GM12873 (cell line): ENCODE results near the gene CLSTN3.

ENCODE experiments used
- TF ChIP-seq, protein P1 (sequence below): IDR thresholded peaks from 2 replicates; pipeline ENCODE4 v1.5.1; 2012; ENCODE audit warnings: low read depth, mild to moderate bottlenecking, moderate library complexity, low read length, control low read depth; ENCODE audit not compliant: insufficient read depth; ENCODE audit errors: missing control alignments

The CLSTN3 gene

DNA sequence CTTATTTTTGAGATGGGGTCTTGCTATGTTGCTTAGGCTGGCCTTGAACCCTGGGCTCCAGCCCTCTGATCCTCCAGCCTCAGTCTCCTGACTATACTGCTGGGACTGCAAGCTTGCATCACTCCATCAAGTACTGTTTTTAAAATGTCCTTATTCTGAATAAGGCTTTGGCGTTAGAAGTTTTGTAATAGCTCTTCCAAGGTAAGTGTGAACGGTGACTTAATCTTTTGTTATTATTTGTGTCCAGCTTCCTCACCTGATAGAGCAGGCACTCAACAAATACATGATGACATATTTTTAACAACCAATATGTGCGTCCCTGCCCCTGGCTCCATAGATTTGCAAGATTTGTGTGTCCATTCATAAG, 22.6 kb upstream of the CLSTN3 start:
- TF ChIP-seq, protein P1, sequence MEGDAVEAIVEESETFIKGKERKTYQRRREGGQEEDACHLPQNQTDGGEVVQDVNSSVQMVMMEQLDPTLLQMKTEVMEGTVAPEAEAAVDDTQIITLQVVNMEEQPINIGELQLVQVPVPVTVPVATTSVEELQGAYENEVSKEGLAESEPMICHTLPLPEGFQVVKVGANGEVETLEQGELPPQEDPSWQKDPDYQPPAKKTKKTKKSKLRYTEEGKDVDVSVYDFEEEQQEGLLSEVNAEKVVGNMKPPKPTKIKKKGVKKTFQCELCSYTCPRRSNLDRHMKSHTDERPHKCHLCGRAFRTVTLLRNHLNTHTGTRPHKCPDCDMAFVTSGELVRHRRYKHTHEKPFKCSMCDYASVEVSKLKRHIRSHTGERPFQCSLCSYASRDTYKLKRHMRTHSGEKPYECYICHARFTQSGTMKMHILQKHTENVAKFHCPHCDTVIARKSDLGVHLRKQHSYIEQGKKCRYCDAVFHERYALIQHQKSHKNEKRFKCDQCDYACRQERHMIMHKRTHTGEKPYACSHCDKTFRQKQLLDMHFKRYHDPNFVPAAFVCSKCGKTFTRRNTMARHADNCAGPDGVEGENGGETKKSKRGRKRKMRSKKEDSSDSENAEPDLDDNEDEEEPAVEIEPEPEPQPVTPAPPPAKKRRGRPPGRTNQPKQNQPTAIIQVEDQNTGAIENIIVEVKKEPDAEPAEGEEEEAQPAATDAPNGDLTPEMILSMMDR = no peak

DNA sequence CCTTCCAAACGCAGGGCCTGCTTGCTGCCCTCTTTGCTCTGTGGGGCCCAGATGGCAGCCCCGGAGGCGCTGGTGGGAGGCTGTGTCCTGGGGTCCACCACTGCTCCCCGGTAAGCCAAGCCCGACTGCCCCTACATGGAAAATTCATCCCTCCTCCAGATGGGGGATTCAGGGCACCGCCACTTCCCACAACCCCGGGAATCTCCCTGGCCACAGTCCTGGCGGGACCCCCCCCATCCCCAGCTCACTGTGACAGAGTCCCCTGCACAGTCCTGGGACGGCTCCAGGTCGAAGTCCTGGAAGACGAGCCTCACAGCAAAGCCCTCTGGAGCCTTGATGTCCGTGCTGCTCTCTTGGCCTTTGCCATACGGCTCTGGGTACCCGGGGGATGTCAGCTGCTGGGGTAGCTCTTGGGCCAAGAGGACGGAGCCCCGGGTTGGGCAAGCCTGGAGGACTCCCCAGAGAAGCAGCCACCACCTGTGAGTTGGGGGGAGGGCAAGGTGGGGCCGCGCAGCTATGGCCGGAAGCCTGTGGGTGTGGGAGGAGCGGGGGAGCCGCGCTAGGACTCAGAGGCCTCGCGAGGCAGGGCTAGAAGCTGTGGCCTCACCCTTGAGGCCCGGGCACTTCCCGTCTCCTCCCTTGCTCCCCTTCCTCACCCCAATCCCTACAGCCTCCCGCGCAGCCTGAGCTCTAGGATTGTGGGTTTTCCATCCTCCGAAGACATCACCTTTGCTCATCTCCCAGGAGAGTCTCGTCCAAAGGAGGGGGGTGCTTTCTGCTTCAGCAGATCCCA, 22.0 kb upstream of the CLSTN3 start:
- TF ChIP-seq, protein P1 = no peak

DNA sequence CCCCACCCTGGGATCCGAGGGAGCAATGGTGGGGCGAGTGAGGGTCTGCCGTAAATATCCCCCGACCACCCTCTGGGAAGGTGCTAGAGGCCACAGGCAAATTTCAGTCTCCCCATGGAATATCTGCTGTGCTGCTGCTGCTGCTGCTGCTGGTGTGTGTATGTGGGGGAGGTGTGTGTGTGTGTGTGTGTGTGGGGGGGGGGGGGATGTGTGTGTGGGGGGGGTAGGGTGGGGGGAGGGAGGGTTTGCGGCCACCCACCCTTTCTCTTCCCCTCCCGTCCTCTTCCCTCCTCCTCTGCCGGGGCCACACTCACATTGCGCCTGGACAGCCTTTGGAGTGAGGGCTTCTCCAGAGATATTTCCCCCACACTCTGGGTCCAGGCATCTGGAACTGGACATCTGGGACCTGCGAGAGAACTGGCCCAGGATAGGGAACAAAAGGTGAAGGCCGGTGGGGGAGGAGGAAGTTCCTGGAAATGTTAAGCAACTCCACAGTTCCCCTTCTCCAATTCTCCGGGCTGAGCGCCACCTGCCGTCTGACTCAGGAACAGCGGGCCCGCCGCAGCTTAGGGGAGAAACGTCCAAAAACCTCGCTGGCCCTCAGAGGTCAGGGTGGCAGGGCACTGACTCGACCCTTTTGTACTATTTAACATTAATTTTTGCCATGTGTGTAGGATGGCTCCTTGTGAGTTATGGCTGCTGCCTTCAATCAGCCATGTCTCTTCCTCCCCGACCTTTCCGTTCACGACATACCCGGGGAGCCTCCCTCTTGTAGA, 21.2 kb upstream of the CLSTN3 start, which contains the start of gene C1RL:
C1RL (minus strand) TSS at position 419 of the 776 bp plus-strand sequence; CDS start at position 385, 34 bp downstream.
- TF ChIP-seq, protein P1 = peak; percentile 96

DNA sequence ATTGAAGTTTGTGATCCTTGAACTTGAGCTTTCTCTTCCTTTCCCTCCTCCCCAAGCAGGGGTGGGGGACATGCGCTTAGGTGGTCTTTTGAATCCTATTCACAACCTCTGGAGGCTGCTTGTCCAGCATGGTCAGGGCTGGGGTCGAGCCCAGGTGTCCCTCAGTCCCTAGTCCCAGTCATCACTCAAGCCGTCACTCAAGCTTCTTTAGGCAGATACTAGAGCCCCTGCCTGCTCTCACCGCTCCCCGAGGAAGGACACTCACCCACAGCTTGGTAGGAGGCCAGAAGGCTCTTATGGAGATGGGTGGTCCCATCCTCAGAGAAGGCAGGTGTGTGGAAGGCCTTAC, 20.6 kb upstream of the CLSTN3 start:
- TF ChIP-seq, protein P1 = no peak

DNA sequence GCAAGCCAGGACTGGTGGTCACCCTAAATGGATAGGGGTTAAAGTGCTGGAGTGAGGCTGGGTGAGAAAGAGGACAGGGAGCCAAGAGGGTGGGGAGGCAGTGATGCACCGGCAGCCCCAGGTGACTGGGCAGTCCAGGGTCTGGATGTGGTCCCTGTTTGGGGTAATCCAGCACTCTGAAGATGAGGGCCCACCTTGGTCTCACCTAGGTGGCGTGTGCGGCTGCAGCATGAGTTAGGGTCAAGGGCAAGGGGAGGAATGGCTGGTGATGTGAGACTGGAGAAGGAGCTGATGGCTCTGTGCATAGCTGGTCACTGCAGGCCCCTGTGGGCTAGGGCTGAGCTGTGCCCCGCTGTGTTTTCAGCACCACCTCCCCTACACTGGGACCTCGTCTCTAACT, 19.5 kb upstream of the CLSTN3 start:
- TF ChIP-seq, protein P1 = no peak

DNA sequence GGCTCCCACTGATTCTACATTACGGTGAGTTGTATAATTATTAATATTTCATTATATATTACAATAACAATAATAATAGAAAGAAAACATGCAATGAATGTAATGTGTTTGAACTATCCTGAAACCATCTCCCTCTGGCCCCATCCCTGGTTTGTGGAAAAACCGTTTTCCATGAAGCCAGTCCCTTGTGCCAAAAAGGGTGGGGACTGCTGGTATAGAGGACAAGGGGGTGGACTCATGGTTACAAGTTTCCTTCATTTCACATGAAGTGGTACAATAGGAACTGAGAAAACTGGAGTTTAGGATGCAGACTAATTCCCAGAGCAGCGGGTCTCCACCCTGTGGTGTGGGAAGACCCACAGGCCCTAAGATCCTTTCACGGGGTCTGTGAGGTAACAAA, 18.1 kb upstream of the CLSTN3 start:
- TF ChIP-seq, protein P1 = no peak

DNA sequence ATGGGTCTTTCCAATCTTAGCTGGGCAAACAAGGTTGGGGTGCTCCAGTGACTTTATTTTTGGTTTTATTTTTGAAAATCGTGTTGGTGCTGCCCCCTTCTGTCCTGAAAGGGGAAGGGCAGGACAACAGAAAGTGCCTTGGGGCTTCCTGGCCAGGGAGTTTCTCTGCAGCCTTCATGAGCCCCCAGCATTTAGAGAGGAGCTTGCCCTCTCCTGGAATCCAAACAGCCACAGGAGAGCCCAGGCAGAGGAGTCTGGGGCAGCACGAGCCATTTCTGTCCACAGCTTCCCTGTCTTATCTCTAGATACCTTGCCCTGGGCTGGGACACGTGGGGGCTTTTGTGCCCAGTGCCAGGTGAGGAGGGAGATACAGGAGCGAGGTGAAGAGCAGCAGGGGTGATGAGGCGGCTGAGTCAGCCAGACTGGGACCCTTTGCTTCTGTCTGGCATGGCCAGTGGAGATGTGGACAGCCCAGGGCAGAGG, 16.7 kb upstream of the CLSTN3 start:
- TF ChIP-seq, protein P1 = peak; percentile 84
